NCI-H524 (cell line): ENCODE measurements around the gene MEG3.

Experiments used
- DNase-seq, 2 experiments: peaks; one replicate each; lab custom pipeline; 2025; lab: John Stamatoyannopoulos, UW

The MEG3 gene

DNA sequence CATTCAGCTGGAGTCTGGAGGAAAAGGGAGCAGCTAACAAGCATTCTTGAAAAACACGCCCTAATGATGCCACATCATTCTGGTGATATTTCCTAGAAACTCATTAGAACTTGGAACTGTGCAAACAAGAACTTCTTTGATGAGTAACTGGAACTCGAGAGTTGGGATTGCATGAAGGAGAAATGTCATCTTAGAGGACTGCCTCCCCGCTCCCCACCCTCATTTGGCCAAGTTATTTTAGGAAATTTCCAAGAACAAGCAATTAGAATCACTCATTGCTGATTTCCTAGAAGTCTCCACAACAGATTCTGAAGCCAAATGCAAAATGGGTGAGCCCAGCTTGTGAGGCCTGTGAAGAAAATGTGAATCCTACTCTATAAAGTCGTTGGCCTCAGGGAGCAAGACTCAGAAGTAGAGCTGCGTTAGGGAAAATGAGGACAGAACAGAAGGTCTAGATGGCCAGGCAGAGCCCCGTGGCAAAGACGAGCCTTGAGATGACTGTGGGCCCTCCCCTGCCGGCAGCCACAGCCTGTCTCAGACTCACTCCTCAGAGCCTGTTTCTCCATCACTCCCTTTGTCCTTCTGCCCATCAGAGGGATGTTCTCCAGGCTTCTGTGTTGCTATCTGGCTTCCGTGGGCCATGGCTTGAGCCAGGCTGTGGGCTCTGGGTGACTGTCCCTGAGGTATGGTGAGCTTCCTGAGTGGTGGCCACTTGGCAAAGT lies 39.2 kb downstream of the MEG3 start:
- DNase-seq: no peak

DNA sequence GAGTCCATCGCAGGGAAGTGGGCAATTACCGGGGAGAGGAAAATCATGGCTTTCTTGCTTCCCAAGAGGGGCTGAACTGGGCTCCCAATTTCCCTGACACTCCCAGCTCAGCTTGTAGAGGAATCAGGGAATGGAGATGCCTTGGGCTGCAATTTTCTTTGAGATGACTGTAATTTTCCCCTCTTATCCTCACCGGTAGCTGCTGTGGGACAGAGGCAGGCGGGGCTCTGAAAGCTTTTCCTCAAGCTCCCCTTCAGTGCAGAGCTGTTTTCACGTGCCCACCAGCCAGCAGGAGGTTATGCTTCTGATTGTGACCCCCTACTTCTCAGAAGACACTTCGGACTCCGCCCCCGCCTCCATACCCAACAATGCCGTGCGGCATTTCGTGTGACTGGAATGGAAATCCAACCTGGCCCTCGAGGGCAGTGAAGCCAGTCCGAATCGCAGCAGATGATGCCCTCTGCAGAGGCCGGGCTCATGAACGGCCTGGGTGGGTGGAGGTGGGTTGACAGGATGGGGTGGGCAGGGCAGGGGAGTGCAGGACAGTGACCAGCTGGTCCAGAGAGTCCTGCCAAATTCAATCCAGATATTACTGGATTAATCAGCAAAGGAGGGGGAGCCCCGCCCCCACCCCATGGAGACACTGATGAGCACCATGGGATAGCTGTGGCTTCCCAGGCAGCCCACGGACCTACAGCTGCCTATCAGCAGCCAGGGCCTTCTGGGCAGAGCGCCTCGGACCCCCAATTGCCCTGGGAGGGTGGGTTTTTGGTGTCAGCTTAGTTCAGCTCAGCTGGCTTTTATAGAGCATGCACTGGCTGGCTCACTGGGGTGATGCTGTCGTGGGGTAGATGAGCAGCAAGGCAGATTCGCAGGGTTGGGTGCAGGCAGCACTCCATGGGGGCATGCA lies 40.0 kb downstream of the MEG3 start:
- no peak for DNase-seq

DNA sequence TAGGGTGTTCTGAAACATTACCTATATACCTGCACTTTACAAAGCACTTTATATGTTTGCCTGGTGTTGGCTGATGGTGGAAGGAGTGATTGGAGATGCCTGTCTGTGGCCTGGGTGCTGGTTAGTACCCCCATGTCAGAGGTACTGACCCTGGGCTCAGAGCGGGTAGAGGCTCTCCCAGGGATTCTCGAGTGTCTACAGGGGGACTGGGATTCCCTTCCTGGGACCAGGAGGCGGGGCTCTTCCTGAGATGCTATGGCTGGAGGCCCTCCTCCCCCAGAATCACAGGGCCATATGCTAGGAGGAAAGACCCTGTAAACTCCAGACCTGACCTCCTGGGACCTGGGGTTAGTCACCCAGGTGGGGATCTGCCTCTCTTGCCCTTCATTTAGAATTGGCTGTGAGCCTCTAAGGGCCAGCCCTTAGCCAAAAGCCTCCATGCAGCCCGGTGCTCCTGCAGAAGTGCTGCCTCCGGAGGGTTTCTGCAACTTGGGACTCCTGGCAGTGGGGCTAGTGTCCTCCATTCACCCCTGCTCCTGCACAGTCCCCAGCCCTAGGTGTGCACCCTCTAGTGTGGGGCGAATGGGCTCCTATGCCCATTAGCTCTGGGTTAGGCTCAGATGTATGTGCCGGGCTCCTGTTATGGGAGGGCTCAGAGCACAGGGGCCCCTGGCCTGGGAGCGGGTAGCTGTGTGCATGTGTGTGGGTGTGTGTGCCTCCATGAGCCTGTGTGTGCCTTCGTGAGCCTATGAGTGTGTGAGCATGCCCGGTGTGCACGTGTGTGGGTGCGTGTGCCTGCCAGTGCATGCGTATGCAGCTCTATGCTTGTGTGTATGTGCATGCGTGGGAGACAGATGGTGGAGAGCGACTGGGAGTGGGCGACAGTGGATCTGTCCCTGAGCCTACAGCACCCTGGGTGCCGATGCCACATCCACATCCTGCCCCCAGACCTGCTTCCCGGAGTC lies 41.0 kb downstream of the MEG3 start:
- no peak for DNase-seq

DNA sequence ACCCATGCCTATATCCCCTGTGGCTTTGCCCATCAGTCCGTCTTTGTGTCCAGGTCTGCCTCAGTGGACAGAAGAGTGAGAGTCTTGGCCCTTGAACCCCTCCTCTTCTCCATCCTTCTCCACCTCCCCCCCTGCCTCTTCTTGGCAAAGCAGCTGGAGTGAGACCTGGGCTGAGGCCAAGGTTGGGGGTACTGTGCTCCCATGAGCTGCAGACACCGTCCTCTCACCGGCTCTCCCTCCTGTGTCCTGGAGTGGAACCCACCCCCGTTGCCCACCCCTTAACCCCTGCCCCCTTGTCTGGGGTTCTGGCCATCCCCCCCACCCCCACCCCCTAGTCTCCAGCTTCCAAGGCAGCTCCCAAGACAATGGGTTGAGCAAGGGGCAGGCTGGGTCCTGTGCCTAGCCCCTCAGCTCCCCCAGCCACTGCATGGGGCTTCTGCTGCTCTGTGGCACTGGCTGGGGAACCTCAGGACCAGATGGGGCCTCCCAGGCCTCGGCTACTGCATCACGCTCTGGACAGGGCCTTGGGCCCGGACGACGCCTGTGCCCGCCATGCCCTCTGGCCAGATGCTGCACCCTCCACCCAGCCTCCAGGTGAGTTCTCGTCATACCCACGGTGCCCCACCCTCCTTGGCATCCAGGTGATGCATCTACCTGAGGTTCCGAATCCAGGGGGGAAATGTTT lies 41.9 kb downstream of the MEG3 start:
- DNase-seq: no peak

DNA sequence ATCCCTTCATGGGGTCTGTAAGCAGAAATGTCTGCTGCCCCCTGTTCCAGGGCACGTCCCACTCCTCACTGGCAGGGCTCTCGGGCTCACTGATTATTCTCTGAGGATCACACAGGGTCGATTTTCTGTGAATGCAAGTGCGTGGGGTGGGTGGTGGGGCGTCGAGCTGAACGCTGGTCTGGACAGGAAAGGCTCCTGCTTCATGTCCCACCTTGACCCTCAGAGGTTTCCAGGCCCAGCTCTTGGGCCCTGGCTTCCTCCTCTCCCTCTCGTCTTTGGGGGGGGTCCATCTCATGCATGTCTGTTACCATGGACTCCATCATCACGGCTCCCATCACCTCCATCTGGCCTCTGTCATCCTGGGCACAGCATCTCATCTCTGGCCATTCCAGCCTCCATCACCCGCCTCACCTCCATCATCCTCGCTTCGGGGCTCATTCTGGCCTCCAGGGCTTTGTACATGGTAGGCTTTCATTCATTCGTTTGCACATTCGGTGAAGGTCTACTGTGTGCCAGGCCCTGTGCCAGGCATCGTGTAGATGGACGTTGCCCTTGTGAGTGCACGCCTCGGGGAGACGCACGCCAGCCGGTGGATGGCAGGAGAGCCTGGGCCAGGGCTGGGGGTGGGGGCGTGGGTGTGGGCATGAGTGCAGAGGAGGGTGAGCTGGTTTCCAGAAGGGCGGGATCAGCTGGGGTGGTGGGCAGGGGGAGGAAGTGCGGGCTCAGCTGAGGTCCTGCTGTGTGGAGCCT lies 42.9 kb downstream of the MEG3 start:
- no peak for DNase-seq

- no peak for DNase-seq
These were observed 45.6 kb downstream of the MEG3 start for GRCh38 chr14:100871234-100872186.

DNA sequence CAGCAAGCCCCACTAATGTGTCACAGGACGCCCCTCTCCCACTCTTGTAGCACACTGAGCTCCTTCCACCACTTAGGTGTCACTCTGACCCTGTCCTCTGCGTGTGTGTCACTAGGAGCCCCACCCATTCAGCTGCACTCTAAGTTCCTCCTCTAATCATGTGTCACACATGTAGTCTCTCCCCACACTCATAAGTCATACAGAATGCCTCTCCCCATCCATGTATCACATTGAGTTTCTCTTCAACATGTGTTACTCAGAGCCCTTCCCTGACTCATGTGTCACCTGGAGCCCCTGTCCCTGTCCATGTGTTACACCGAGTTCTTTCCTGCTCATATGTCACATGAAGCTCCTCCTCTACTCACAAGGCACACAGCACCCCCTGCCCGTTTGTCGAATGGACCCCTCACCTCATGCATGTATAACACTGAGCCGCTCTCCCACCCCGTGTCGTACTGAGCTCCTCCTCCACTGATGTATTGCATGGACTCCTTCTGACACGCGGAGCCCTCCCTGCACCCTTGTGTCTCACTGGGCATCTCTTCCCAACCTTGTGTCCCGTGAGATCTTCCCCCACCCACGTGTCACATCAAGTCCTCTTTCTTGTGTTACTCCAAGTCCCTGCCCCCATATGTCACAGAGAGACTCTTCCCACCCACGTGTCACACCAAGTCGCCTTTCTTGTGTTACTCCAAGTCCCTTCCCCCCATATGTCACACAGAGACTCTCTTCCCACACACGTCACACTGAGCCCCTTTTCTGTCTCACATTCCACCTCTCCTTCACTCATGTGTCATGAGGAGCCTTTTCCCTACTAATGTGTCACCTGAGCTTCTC lies 46.6 kb downstream of the MEG3 start:
- no peak for DNase-seq

DNA sequence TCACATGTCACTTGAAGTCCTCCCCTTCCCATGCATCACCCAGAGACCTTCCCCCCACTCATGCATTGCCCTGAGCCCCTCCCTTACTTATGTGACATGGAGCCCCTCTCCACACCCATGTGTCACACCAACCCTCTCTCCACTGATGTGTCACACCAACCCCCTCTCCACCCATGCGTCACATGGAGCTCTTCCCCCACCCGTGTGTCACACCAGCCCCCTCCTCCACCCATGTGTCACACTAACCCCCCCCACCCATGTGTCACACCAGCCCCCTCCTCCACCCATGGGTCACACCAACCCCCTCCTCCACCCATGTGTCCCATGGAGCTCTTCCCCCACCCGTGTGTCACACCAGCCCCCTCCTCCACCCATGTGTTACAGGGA lies 47.2 kb downstream of the MEG3 start:
- DNase-seq: no peak

GRCh38 chr14:100874051-100874410 lies 48.1 kb downstream of the MEG3 start:
- DNase-seq: no peak

DNA sequence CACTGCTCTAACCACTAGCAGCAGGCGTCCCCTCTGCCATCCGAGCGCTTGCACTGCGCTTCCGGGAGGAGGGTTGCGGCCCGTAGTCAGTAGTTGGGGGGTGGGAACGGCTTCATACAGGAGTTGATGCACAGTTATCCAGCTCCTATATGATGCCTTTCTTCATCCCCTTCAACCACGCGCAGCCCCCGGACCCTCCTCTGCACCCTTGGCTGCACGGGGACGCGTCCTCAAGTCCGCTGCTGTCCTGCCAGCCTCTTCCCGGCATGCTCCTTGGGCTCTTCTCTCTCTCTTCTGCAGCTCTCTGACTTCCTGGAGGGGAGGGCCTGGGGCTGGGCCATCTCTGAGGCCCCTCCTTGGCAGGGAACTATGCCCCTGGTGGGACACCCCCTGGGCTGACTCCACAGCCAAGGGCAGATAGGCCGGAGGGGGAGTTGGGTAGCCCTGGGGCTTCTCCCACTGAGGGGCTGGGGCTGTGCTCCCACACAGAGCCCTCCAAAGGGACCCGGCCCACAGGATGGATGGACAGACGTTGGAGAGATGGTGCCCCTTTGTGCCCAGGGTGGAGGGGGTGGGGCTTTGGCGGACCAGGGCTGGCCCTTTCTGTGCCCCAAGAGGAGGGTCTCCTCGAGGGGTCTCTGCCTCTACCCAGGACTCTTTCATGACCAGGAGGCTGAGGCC lies 48.6 kb downstream of the MEG3 start:
- DNase-seq: no peak

DNA sequence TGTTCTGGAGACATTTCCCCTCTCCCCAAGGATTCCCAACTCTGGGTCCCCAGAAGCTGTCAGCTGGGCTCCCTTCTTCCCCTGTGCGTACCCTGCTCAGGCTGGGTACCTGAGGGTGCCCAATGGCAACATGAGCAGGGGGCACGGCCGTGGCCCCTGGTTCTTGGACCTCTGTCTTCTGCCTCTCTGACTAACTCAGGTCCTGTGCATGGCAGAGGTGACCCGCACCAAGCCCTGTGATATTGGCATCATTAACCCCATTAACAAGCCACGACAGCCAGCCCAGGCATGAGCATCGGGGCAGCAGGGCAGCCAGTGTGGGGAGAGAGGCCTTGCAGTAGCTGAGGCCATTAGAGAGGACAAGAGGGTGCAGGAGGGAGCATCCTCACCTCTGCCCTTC lies 49.2 kb downstream of the MEG3 start:
- no peak for DNase-seq

DNA sequence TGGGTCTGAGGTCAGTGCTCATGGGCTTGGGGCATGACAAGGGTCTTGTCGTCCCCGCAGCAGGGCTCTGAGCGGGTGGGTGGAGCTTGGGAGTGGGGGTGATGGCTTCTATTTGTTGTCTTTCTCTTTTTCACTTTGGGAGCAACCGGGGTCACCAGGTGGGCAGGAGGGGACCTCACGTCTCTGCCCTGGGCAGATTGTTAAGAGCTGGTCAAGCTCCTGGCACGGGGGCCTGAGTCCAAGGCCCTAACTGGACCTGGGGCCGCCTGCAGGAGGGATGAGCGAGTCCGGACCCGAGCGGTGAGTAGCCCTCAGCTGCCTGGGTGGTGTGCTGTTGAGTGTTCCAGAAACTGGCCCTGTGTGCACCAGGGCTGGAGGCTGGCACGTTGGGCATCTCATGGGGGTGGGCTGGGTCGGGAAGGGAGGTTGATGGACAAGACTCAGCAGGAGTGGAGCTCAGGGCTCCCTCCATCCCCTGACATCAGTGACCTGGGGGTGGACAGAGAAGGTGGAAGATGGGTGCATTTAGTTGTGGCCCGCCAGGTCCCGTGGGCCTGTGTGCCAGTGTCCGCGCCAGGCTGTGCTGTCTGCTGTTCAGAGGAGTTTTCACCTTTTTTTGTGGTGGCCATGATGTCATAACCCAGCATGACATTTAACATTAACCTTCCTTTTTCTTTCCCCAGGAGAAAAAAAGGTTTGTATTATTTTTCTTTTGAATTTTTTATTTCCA lies 50.1 kb downstream of the MEG3 start:
- DNase-seq: no peak

DNA sequence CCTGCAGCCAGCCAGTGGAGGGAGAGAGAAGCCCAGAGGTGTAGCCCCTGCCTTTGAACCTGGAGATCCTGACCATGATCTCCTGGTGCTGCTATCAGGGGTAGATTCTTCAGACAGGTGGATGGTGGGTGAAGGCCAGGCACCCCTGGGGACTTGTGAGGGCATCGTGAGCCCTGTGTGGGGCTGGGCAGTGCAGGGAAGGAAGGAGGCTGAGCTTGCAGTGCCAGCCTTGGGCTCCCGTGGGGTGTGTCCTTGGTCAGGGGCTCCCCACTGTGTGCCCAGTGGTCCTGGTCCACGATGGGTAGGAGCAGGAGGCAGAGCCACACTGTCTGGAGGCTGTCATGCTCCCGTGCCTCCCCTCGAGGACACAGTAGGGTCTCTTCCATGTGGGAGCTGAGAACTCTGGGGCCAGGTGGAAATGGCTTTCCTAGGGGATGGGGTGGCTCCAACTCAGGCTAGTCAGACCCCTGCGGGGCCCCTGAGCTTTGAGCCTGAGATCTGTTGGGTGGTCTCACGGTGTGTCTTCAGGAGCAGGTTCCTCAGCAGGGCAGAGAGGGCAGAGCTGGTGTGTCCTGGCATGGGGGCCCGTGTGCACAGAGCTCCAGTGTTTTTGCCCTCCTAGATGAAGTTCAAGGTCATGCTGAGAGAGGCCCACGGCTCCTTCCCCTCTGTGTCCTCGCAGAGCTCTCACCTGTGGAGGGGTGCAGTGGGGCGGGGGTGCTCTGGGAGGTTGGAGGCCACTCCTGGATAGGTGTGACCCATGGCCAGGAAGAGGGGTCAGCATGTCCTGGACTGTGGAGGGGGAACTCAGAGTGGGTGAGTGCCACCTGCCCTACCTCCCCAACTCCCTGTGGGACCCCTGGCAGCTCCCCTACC lies 52.6 kb downstream of the MEG3 start:
- no peak for DNase-seq

- DNase-seq: no peak
These were observed 53.3 kb downstream of the MEG3 start for GRCh38 chr14:100879194-100879593.

GRCh38 chr14:100879782-100880181 lies 53.9 kb downstream of the MEG3 start:
- DNase-seq: no peak

DNA sequence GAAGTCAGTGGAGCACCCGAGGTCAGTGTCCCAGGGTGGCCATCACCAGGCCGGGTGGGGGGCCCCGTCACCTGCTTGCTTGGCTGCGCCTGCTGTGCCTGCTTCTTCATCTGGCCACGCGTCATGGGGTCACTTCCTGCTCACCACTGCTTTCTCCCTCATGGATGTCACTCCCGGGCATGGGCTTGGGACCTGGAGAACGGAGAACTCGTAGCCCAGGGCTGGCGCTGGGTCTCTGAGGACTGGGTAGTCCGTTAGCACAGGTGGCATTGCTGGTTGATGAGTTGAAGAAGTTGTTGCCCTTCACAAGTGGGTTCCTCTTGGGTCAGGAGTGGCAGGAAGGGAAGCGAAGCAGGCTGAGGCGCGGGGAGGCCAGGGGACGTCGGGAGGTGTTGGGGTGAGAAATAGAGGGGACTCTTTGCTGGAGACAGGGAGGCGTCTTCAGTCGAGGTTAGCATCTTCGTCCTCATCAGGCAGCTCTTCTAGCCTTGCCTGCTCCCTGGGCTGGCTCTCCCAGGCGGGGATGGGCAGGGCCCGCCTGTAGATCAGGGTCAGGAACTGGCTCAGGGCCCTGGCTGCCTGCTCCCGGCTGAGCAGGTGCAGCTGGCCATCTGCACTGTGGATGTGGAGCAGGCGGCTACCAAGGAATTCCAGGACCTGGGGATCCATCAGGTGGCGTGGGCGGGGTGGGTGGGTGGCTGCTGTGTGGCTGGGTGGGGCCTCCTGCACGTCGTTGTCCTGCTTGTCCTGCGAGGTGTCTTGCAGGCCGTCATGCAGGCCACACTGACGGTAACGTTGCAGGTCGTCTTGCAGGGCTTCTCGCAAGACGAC lies 54.6 kb downstream of the MEG3 start:
- no peak for DNase-seq
